ENCODE data around the gene RXRB.

- no peak for TF ChIP-seq POLR2AphosphoS5 (IDR thresholded peaks at IDR 0.05; ENCODE audit: low read depth)
- no peak for TF ChIP-seq CTCF (IDR thresholded peaks at IDR 0.05; ENCODE audit: insufficient read depth, low read length)
- TF ChIP-seq REST (IDR thresholded peaks at IDR 0.05; ENCODE audit: insufficient replicate concordance, low read depth), result no peak
- TF ChIP-seq SPI1 (IDR thresholded peaks at IDR 0.05; ENCODE audit: borderline replicate concordance, low read depth), result no peak
- no peak for TF ChIP-seq GABPA (IDR thresholded peaks at IDR 0.05; ENCODE audit: low read depth)
Observed at GRCh38 chr6:33174784-33175183, 25.7 kb downstream of the RXRB start.

Measured in HL-60 (cell line).